ENCODE results near the gene MYMX. TPM values are rescaled to one million over a fixed set of nuclear protein-coding genes. Genes with fewer than 3 reads are reported as not detected.

MYMX gene
- total and polyA plus RNA-seq, 4 donors: 0.22 TPM; not detected in 3

GRCh38 chr6:44217332-44218143, 812 bp downstream of the MYMX start:
- WGBS (ENCODE audit: insufficient coverage): 21% methylated on average over 15 of the region's 16 CpGs
- Histone ChIP-seq H3K27me3 (ENCODE audit: control insufficient read depth, insufficient read depth, low read length) (peaks cover 7% of the 10 kb centered on the region), H3K9me3 (ENCODE audit: control insufficient read depth, insufficient read depth, low read length) (no peaks in the 10 kb centered on the region), H3K4me3 (ENCODE audit: low read depth, low read length) (no peak overlapping the region), H3K36me3 (ENCODE audit: control insufficient read depth, insufficient read depth, low read length) (no peaks in the 10 kb centered on the region), H3K4me1 (ENCODE audit: control insufficient read depth, insufficient read depth, low read length) (peaks cover 48% of the 10 kb centered on the region), H3K27ac (ENCODE audit: low read depth, low read length) (peak overlapping the region; percentile 10)
- DNase-seq (ENCODE audit: low read depth in 4 of 6, low spot score in 6 of 6): peak in 2 of 6 donors; percentile 54 to 80

- peaks cover 61% of the 10 kb centered on the region for H3K4me1 ChIP-seq (ENCODE audit: control insufficient read depth, insufficient read depth, low read length)
- DNase-seq (ENCODE audit: low read depth in 4 of 6, low spot score in 6 of 6): peak in 2 of 6 donors; percentile 58 to 80
- peak overlapping the region; percentile 52 for H3K4me3 ChIP-seq (ENCODE audit: low read depth, low read length)
- H3K9me3 ChIP-seq (ENCODE audit: control insufficient read depth, insufficient read depth, low read length): no peaks in the 10 kb centered on the region
- H3K27me3 ChIP-seq (ENCODE audit: control insufficient read depth, insufficient read depth, low read length): peaks cover 7% of the 10 kb centered on the region
- no peaks in the 10 kb centered on the region for H3K36me3 ChIP-seq (ENCODE audit: control insufficient read depth, insufficient read depth, low read length)
- peak overlapping the region; percentile 81 for H3K27ac ChIP-seq (ENCODE audit: low read depth, low read length)
- WGBS (ENCODE audit: insufficient coverage): under 1% methylated on average over 30 of the region's 45 CpGs
These were observed 2.5 kb downstream of the MYMX start for GRCh38 chr6:44219053-44219814.

GRCh38 chr6:44219815-44220784, 3.4 kb downstream of the MYMX start:
- Histone ChIP-seq H3K36me3 (ENCODE audit: control insufficient read depth, insufficient read depth, low read length) (no peaks in the 10 kb centered on the region), H3K9me3 (ENCODE audit: control insufficient read depth, insufficient read depth, low read length) (no peaks in the 10 kb centered on the region), H3K4me1 (ENCODE audit: control insufficient read depth, insufficient read depth, low read length) (peaks cover 68% of the 10 kb centered on the region), H3K4me3 (ENCODE audit: low read depth, low read length) (peak overlapping the region; percentile 16), H3K27me3 (ENCODE audit: control insufficient read depth, insufficient read depth, low read length) (peaks cover 7% of the 10 kb centered on the region), H3K27ac (ENCODE audit: low read depth, low read length) (peak overlapping the region; percentile 81)
- 44% methylated on average over 10 of the region's 28 CpGs for WGBS (ENCODE audit: insufficient coverage)
- DNase-seq (ENCODE audit: low read depth in 4 of 6, low spot score in 6 of 6): no peak

GRCh38 chr6:44220913-44221290, 4.2 kb downstream of the MYMX start:
- WGBS (ENCODE audit: insufficient coverage): 90% methylated on average over 3 of the region's 4 CpGs
- H3K27me3 ChIP-seq (ENCODE audit: control insufficient read depth, insufficient read depth, low read length): peaks cover 7% of the 10 kb centered on the region
- no peak for DNase-seq (ENCODE audit: low read depth in 4 of 6, low spot score in 6 of 6)
- H3K4me1 ChIP-seq (ENCODE audit: control insufficient read depth, insufficient read depth, low read length): peaks cover 73% of the 10 kb centered on the region
- H3K4me3 ChIP-seq (ENCODE audit: low read depth, low read length): no peak overlapping the region
- no peak overlapping the region for H3K27ac ChIP-seq (ENCODE audit: low read depth, low read length)
- no peaks in the 10 kb centered on the region for H3K9me3 ChIP-seq (ENCODE audit: control insufficient read depth, insufficient read depth, low read length)
- H3K36me3 ChIP-seq (ENCODE audit: control insufficient read depth, insufficient read depth, low read length): no peaks in the 10 kb centered on the region

- H3K9me3 ChIP-seq (ENCODE audit: control insufficient read depth, insufficient read depth, low read length): no peaks in the 10 kb centered on the region
- no peak overlapping the region for H3K4me3 ChIP-seq (ENCODE audit: low read depth, low read length)
- peak in 2 of 6 donors; percentile 87 to 91 for DNase-seq (ENCODE audit: low read depth in 4 of 6, low spot score in 6 of 6)
- peaks cover 79% of the 10 kb centered on the region for H3K4me1 ChIP-seq (ENCODE audit: control insufficient read depth, insufficient read depth, low read length)
- no peaks in the 10 kb centered on the region for H3K36me3 ChIP-seq (ENCODE audit: control insufficient read depth, insufficient read depth, low read length)
- H3K27ac ChIP-seq (ENCODE audit: low read depth, low read length): peak overlapping the region; percentile 22
- WGBS (ENCODE audit: insufficient coverage): no CpG with 5 or more reads among the region's 4 CpGs
- H3K27me3 ChIP-seq (ENCODE audit: control insufficient read depth, insufficient read depth, low read length): peaks cover 7% of the 10 kb centered on the region
These were observed 4.7 kb downstream of the MYMX start for GRCh38 chr6:44221291-44221960.

- H3K27ac ChIP-seq (ENCODE audit: low read depth, low read length): peak overlapping the region; percentile 22
- no peak for DNase-seq (ENCODE audit: low read depth in 4 of 6, low spot score in 6 of 6)
- WGBS (ENCODE audit: insufficient coverage): no CpG with 5 or more reads among the region's 2 CpGs
- H3K27me3 ChIP-seq (ENCODE audit: control insufficient read depth, insufficient read depth, low read length): peaks cover 7% of the 10 kb centered on the region
- H3K4me3 ChIP-seq (ENCODE audit: low read depth, low read length): no peak overlapping the region
- H3K4me1 ChIP-seq (ENCODE audit: control insufficient read depth, insufficient read depth, low read length): peaks cover 79% of the 10 kb centered on the region
- H3K36me3 ChIP-seq (ENCODE audit: control insufficient read depth, insufficient read depth, low read length): peaks cover 2% of the 10 kb centered on the region
- H3K9me3 ChIP-seq (ENCODE audit: control insufficient read depth, insufficient read depth, low read length): no peaks in the 10 kb centered on the region
These were observed 5.2 kb downstream of the MYMX start for GRCh38 chr6:44221961-44222335.

- peak in 1 of 6 donors; percentile 26 for DNase-seq (ENCODE audit: low read depth in 4 of 6, low spot score in 6 of 6)
- peaks cover 7% of the 10 kb centered on the region for H3K27me3 ChIP-seq (ENCODE audit: control insufficient read depth, insufficient read depth, low read length)
- H3K4me3 ChIP-seq (ENCODE audit: low read depth, low read length): peak overlapping the region; percentile 32
- H3K4me1 ChIP-seq (ENCODE audit: control insufficient read depth, insufficient read depth, low read length): peaks cover 79% of the 10 kb centered on the region
- H3K9me3 ChIP-seq (ENCODE audit: control insufficient read depth, insufficient read depth, low read length): no peaks in the 10 kb centered on the region
- H3K27ac ChIP-seq (ENCODE audit: low read depth, low read length): peak overlapping the region; percentile 8
- WGBS (ENCODE audit: insufficient coverage): 18% methylated on average over 18 of the region's 26 CpGs
- peaks cover 4% of the 10 kb centered on the region for H3K36me3 ChIP-seq (ENCODE audit: control insufficient read depth, insufficient read depth, low read length)
These were observed 6.0 kb downstream of the MYMX start for GRCh38 chr6:44222486-44223318.

GRCh38 chr6:44223319-44224028, 6.7 kb downstream of the MYMX start, which contains the start of gene SLC29A1:
SLC29A1 (plus strand) TSS chr6:44223595; CDS start chr6:44227314, 3,719 bp downstream.
- peak in 2 of 6 donors; percentile 88 to 89 for DNase-seq (ENCODE audit: low read depth in 4 of 6, low spot score in 6 of 6)
- under 1% methylated on average over 68 of the region's 73 CpGs for WGBS (ENCODE audit: insufficient coverage)
- H3K27ac ChIP-seq (ENCODE audit: low read depth, low read length): peak within 1 kb of the TSS; percentile 8
- H3K9me3 ChIP-seq (ENCODE audit: control insufficient read depth, insufficient read depth, low read length): no peaks in the 10 kb centered on the region
- H3K4me1 ChIP-seq (ENCODE audit: control insufficient read depth, insufficient read depth, low read length): peaks cover 77% of the 10 kb centered on the region
- H3K36me3 ChIP-seq (ENCODE audit: control insufficient read depth, insufficient read depth, low read length): peaks cover 8% of the 10 kb centered on the region
- H3K27me3 ChIP-seq (ENCODE audit: control insufficient read depth, insufficient read depth, low read length): peaks cover 7% of the 10 kb centered on the region
- peak within 1 kb of the TSS; percentile 32 for H3K4me3 ChIP-seq (ENCODE audit: low read depth, low read length)
